ENCODE results near the gene WFDC6.
"Not testable (repeated sequence)": the region's sequence is repeated elsewhere in the genome, so short reads cannot be mapped to it uniquely, and the experiment has no call there.

Gene WFDC6

GRCh38 chr20:45539382-45539781 lies at the start of gene WFDC6:
WFDC6 (minus strand) TSS chr20:45539482; CDS start chr20:45539407, 75 bp downstream.
- H3K27ac ChIP-seq, result no peak within 1 kb of the TSS

DNA sequence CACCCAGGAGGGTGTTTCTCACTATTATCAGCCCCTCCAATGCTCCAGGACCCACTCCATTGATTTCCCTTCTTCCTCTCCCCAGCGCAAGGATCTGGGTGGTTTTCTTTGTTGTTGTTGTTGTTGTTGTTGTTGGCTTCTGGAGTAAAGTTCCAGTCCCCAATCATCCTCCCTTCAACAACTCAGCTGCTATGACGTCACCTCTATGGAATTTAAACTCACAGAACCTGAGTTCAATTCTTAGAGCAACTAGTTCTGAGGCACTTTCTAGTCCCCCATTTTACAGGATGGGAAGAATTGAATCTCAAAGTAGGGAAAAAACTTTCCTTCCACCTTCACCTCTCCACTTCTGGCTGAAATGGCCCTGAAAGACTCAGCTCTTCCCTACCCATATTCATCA lies 49.5 kb upstream of the WFDC6 start:
- Histone ChIP-seq H3K27ac (no peak overlapping the region), H3K4me3 (no peak overlapping the region)

More at GRCh38 chr20:45539382-45539781, at the start of gene WFDC6:
- H3K4me3 ChIP-seq, result no peak within 1 kb of the TSS

DNA sequence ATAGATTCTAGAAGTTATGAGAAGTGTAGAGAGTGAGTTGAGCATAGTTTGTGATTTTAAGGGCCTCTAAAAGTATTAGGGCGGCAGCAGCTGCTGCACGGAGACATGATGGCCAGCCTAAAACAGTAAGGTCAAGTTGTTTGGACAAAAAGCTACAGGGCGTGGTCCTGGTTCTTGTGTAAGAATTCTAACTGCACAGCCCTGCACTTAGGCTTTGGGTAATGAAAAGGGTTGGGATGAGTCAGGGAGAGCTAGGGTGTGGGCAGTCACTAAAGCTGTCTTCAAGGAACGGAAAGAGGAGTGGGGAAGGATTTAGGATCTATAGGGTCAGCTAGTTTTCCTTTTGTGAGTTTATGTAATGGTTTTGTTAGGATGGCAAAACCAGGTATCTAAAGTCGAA lies 46.7 kb upstream of the WFDC6 start:
- not testable (repeated sequence) for H3K27ac ChIP-seq, H3K4me3 ChIP-seq

GRCh38 chr20:45584294-45584693 lies 45.0 kb upstream of the WFDC6 start:
- not testable (repeated sequence) for H3K4me3 ChIP-seq, H3K27ac ChIP-seq

DNA sequence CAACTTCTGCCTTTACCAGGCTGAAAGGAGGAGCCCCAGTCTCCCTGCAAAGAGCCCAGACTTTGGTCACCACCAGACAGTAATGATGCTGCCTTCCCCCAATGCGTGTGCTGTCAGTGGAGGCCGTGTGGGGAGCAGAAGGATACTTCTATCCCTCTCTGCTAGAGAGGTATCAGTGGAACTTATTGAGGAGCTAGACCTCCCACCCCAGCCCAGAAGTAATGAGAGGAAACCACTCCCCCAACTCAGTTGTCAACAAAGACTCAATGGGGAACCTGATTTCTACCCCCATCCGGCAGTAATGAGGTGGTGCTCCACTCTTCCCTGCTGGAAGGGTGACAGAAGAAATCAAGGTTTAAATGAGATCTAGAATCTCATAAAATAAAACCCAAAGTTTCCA lies 44.2 kb upstream of the WFDC6 start:
- no peak overlapping the region for H3K27ac ChIP-seq
- no peak overlapping the region for H3K4me3 ChIP-seq

DNA sequence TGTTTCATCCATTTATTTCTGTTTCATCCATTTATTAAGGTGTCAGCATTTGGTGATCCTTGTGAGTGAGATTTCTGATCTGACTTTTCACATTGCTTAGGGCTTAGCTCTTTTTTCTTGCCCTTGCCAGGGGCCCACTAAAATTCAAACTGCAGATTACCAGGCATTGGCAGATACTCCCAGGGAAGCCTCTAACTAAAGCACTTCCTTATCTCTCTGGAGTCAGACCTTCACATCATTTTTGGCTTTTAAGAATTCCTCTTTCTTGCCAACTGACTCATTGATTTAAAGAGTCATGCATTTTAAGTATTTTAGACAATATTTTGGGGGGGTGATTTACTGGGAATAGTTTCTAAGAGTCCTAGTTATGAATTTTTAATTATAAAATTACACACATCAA lies 42.4 kb upstream of the WFDC6 start:
- H3K4me3 ChIP-seq, result no peak overlapping the region
- H3K27ac ChIP-seq, result no peak overlapping the region

DNA sequence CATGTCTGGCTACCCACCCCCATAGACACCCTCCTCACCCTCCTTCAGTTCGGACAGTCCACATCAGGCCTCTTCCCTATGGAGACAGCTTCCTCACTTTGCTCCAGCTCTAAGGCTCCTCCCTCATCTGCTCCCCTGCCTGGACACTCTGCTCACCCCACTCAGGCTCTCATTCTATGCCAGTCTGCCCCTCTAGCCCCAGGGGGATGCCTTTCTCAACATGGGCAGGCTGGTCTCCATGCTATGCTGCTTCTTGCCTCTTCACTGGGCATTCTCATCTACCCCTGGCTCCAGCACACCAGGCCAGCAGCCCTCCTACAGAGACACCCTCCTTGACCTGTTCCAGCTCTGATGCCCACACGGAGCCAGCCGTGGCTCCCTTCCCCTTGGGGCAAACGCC lies 39.9 kb upstream of the WFDC6 start, which contains the start of gene WFDC8:
Gene WFDC8 (minus strand): TSS at position 101 of the 400 bp plus-strand sequence. CDS start 37 bp downstream, at position 64.
- no peak within 1 kb of the TSS for H3K4me3 ChIP-seq
- H3K27ac ChIP-seq, result no peak within 1 kb of the TSS

DNA sequence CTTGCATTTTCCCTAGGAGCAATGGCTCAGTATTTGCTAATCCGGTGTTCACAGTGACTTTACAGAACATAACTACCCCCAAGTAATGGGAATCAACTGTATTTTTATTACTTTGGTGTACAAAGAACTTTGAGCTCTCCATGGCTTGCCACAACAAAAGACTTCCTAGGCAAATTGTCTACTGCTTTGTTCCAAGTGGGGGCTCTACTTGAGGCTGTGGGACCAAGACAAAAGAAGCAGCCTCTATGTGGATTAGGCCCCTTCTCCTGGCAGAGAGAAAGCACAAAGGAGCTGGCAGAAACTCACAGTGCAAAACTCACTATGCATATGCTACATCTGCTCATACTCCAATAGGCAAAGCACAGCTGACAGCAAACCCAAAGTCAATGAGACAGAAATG lies 38.9 kb upstream of the WFDC6 start:
- no peak overlapping the region for H3K27ac ChIP-seq
- no peak overlapping the region for H3K4me3 ChIP-seq

DNA sequence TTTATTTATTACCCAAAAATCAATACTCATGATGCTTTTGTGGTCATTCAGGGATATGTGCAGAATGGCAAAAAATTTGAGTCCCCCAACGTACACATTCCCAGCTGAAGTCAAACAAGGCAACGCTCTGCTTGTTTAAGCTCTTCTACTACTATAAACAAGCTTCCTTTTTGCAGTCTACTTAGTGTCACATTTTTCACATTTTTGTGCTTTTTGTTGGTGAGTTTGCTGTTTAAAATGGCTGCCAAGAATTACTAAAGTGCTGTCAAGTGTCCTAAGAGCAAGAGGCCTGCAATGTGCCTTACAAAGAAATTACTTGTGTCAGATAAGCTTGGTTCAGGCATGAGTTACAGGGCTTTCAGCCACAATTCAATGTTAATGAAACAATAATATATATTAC lies 37.7 kb upstream of the WFDC6 start:
- H3K27ac ChIP-seq, result no peak overlapping the region

GRCh38 chr20:45575931-45576330 lies 36.6 kb upstream of the WFDC6 start:
- H3K4me3 ChIP-seq, result no peak overlapping the region
- H3K27ac ChIP-seq, result no peak overlapping the region

More for the DNA sequence above, 37.7 kb upstream of the WFDC6 start:
- no peak overlapping the region for H3K4me3 ChIP-seq

GRCh38 chr20:45569650-45570049 lies 30.4 kb upstream of the WFDC6 start:
- not testable (repeated sequence) for H3K4me3 ChIP-seq, H3K27ac ChIP-seq

GRCh38 chr20:45564760-45565276 lies 25.5 kb upstream of the WFDC6 start:
- Histone ChIP-seq H3K27ac (no peak overlapping the region), H3K4me3 (no peak overlapping the region)

DNA sequence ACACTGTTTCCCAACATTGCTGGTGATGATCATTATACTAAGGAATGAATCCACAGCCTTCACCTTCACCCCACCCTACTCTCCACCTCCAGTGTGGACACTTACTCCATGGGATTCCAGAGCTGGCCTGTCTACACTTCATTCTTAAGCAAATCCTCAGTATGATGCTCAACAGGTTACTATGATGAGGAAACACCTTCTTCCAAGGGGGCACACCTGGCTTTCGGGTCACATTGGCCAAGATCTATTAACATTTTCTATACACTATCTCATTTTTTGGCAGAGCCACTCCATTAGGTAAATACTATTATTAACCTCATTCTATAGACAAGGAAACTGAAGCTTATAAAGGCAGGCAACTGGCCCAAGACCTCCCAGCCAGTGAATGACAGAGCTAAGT lies 15.9 kb upstream of the WFDC6 start:
- Histone ChIP-seq H3K27ac (no peak overlapping the region), H3K4me3 (no peak overlapping the region)

DNA sequence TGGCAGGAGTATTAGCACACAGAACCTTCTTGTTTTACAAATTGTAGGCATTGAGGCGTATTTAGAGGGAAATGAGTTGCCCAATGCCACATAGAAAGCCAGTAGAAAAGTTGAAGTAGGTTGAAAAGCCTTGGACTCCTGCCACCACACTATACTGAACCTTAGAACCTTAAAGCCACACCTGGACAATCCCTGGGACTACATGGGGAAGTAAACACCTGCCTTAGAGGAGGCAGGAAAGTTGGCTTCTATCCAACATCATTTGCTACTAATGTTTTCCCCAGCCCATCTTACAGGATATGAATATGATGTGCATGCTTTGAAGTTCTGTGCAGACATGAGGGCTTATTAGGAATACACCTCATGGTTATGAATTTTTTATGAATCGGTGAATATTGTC lies 13.2 kb upstream of the WFDC6 start:
- no peak overlapping the region for H3K27ac ChIP-seq
- H3K4me3 ChIP-seq, result no peak overlapping the region

- no peak overlapping the region for H3K27ac ChIP-seq
- no peak overlapping the region for H3K4me3 ChIP-seq
Observed at GRCh38 chr20:45550765-45551164, 11.5 kb upstream of the WFDC6 start.

- no peak overlapping the region for H3K27ac ChIP-seq
- no peak overlapping the region for H3K4me3 ChIP-seq
Observed at GRCh38 chr20:45548410-45548809, 9.1 kb upstream of the WFDC6 start.

GRCh38 chr20:45547206-45547770 lies 8.0 kb upstream of the WFDC6 start, which contains the start of gene EPPIN:
EPPIN (minus strand) TSS chr20:45547401; CDS start chr20:45547357, 44 bp downstream.
- no peak within 1 kb of the TSS for H3K4me3 ChIP-seq
- H3K27ac ChIP-seq, result no peak within 1 kb of the TSS

- Histone ChIP-seq H3K4me3 (no peak overlapping the region), H3K27ac (no peak overlapping the region)
Observed at GRCh38 chr20:45545754-45546453, 6.6 kb upstream of the WFDC6 start.

- Histone ChIP-seq H3K4me3 (no peak overlapping the region), H3K27ac (no peak overlapping the region)
Observed at GRCh38 chr20:45545351-45545750, 6.1 kb upstream of the WFDC6 start.

- no peak overlapping the region for H3K27ac ChIP-seq
- H3K4me3 ChIP-seq, result no peak overlapping the region
Observed at GRCh38 chr20:45538209-45538799, 978 bp downstream of the WFDC6 start.

DNA sequence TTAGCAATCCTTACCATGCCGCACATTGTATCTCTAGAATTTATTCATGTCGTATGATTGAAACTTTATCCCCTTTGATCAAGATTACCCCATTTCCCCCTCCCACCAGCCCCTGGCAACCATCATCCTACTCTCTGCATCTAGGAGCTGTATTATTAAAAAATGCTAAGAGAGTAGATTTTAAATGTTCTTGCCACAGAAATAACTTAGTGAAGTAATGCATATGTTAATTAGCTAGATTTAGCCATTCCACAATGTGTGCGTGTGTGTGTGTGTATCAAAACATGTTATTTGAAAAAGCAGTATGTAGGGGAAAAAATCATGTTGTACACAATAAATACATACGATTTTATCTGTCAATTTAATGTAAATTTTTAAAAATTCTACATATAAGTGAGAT lies 12.0 kb downstream of the WFDC6 start:
- H3K4me3 ChIP-seq, result no peak overlapping the region
- H3K27ac ChIP-seq, result no peak overlapping the region
